Lower lobe of right lung (tissue), 2 donors: ENCODE data around the gene TTC33. TPM values are rescaled to one million over a fixed set of nuclear protein-coding genes. Genes with fewer than 3 reads are reported as not detected.
A peak's percentile ranks its signal among the peaks of the same experiment; 100 is the strongest.

ENCODE experiments used
- ATAC-seq, 2 donors: fragments of 200-7000 bp; cut with Tn5 transposase; one replicate each; pipeline ENCODE4 v1.9.1; 2020 to 2022; ENCODE audit warnings: mild to moderate bottlenecking in 2 of 2, moderate library complexity in 2 of 2
- DNase-seq: peaks from one replicate; pipeline ENCODE4 v3.0.0-alpha.2; 2020
- H3K27ac ChIP-seq: fragments of 200-600 bp; one replicate; pipeline ENCODE4 v1.8.0; 2022
- H3K27me3 ChIP-seq: fragments of 200-600 bp; one replicate; pipeline ENCODE4 v1.8.0; 2022; ENCODE audit warnings: low read depth
- H3K36me3 ChIP-seq: fragments of 200-600 bp; one replicate; pipeline ENCODE4 v1.8.0; 2022; ENCODE audit warnings: mild to moderate bottlenecking
- H3K4me1 ChIP-seq: fragments of 200-600 bp; one replicate; pipeline ENCODE4 v1.8.0; 2022
- H3K4me3 ChIP-seq: fragments of 200-600 bp; one replicate; pipeline ENCODE4 v1.8.0; 2022; ENCODE audit warnings: mild to moderate bottlenecking
- H3K9me3 ChIP-seq: fragments of 200-600 bp; one replicate; pipeline ENCODE4 v1.8.0; 2022
- CTCF ChIP-seq: fragments of 200-600 bp; IDR thresholded peaks from one replicate; pipeline ENCODE4 v1.8.0; 2022; ENCODE audit warnings: antibody characterized with exemption, mild to moderate bottlenecking
- intact Hi-C: fragments of 100-400 bp; cut with DNase I; formaldehyde crosslinking; loops from one replicate; pipeline ENCODE4 v1.11.0; 2022
- total RNA-seq: library from RNA; stranded (reverse); fragmentation: NEBNext Ultra II Directional; extraction: Animal tissue kit (Norgen Biotek cat#: 25700); gene quantifications from one replicate; pipeline ENCODE4 v1.2.1, GENCODE V29; 2021
- donor health status: DM: no; HTN: yes; CAD: no; lungs with severe emphysema.

Gene TTC33
- total RNA-seq, 1 donor from 2014 or later = 14.9 TPM

- intact Hi-C loops = no loop called here
- ATAC-seq = no peak
Measured at GRCh38 chr5:40690267-40690666, 65.5 kb downstream of the TTC33 start.

GRCh38 chr5:40689438-40689837 lies 66.3 kb downstream of the TTC33 start:
- peaks cover 48% of the 10 kb centered on the region for H3K4me1 ChIP-seq
- intact Hi-C loops = loop anchor here (5.0 kb wide), 1 partner anchor 742 kb away; no protein-coding TSS in a partner anchor

More at GRCh38 chr5:40690267-40690666, 65.5 kb downstream of the TTC33 start:
- Histone ChIP-seq H3K36me3 (peaks cover 27% of the 10 kb centered on the region), H3K9me3 (no peaks in the 10 kb centered on the region), H3K4me3 (no peak overlapping the region), H3K27me3 (no peaks in the 10 kb centered on the region), H3K27ac (no peak overlapping the region), H3K4me1 (peaks cover 44% of the 10 kb centered on the region)
- TF ChIP-seq CTCF = no peak
- DNase-seq = no peak

DNA sequence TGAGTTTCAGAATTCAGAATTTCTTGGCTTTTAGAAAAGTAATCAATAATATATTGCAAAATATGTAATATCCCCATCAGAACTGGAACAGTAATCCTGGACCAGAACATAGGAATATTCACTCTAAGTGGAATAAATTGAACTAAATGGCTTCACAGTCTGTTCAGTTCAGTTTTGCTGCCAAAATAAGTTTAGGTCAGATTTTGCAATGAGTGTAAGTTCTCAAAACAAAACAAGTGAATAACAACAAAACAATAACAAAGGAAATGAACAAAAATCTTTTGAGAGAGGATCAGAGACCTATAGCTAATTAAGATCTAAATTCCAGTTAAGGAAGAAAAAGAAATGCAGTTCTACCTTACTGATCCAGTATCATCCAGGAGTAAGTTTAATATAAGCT lies 66.8 kb downstream of the TTC33 start:
- Histone ChIP-seq H3K36me3 (peaks cover 22% of the 10 kb centered on the region), H3K4me1 (peaks cover 48% of the 10 kb centered on the region), H3K9me3 (no peaks in the 10 kb centered on the region), H3K27me3 (no peaks in the 10 kb centered on the region), H3K27ac (peak overlapping the region; percentile 3), H3K4me3 (no peak overlapping the region)
- no peak for DNase-seq
- no peak for ATAC-seq
- TF ChIP-seq CTCF = no peak
- intact Hi-C loops = loop anchor here (5.0 kb wide), 1 partner anchor 742 kb away; no protein-coding TSS in a partner anchor

More at GRCh38 chr5:40689438-40689837, 66.3 kb downstream of the TTC33 start:
- H3K27ac ChIP-seq = no peak overlapping the region
- H3K27me3 ChIP-seq = no peaks in the 10 kb centered on the region
- ATAC-seq (peak; percentile 46 to 60), DNase-seq (no peak)
- H3K36me3 ChIP-seq = peaks cover 27% of the 10 kb centered on the region
- no peak for TF ChIP-seq CTCF
- H3K9me3 ChIP-seq = no peaks in the 10 kb centered on the region
- H3K4me3 ChIP-seq = no peak overlapping the region

GRCh38 chr5:40688127-40688761 lies 67.5 kb downstream of the TTC33 start:
- peak; percentile 92 to 95 for ATAC-seq
- peak overlapping the region; percentile 82 for H3K4me3 ChIP-seq
- intact Hi-C loops = loop anchor here (5.0 kb wide), 1 partner anchor 741 kb away; no protein-coding TSS in a partner anchor
- no peaks in the 10 kb centered on the region for H3K9me3 ChIP-seq
- peak; percentile 89 for TF ChIP-seq CTCF
- peaks cover 48% of the 10 kb centered on the region for H3K4me1 ChIP-seq
- DNase-seq = peak; percentile 74
- peaks cover 15% of the 10 kb centered on the region for H3K36me3 ChIP-seq
- H3K27ac ChIP-seq = peak overlapping the region; percentile 3
- H3K27me3 ChIP-seq = no peaks in the 10 kb centered on the region

DNA sequence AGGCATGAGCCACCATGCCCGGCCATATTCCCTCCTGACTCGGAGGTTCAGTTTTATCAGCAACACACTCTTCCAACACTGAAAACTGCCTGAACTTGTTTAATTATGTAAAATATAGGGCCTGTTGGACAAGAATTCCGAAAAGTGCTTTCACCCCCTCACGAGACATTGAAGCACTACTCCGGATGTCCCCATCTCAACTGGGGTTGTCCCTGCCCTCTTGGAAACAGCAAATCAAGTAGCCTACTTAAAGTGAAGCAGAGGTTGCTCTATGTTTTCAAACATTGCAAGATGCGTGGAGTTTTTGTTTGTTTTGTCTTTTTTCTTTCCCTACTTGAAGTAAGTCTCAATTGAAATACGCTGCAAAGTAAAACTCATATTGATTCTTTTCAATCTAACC lies 68.4 kb downstream of the TTC33 start:
- ATAC-seq = peak in 1 of 2 donors; percentile 47
- intact Hi-C loops = loop anchor here (5.0 kb wide), 1 partner anchor 740 kb away; no protein-coding TSS in a partner anchor
- peaks cover 48% of the 10 kb centered on the region for H3K4me1 ChIP-seq
- peaks cover 8% of the 10 kb centered on the region for H3K36me3 ChIP-seq
- peaks cover 1% of the 10 kb centered on the region for H3K27me3 ChIP-seq
- H3K4me3 ChIP-seq = peak overlapping the region; percentile 82
- no peak overlapping the region for H3K27ac ChIP-seq
- TF ChIP-seq CTCF = no peak
- no peaks in the 10 kb centered on the region for H3K9me3 ChIP-seq
- no peak for DNase-seq
